IPS-NIHi7 (cell line): ENCODE measurements around the gene MCM3.

Experiments
- DNase-seq: peaks from one replicate; pipeline ENCODE4 v3.0.0; 2012; ENCODE audit warnings: mixed read lengths; ENCODE audit errors: extremely low spot score

Gene MCM3

GRCh38 chr6:52303178-52303577 is 18.6 kb upstream of the MCM3 start:
- DNase-seq, result no peak

- DNase-seq, result no peak
Observed at GRCh38 chr6:52301326-52301725, 16.8 kb upstream of the MCM3 start.

GRCh38 chr6:52300489-52300931 is 16.0 kb upstream of the MCM3 start:
- DNase-seq, result no peak

GRCh38 chr6:52299653-52300052 is 15.1 kb upstream of the MCM3 start:
- no peak for DNase-seq

- DNase-seq, result no peak
Observed at GRCh38 chr6:52297433-52297832, 12.9 kb upstream of the MCM3 start.

GRCh38 chr6:52293067-52293466 is 8.5 kb upstream of the MCM3 start:
- DNase-seq, result no peak

GRCh38 chr6:52288841-52289240 is 4.3 kb upstream of the MCM3 start:
- DNase-seq, result no peak

- no peak for DNase-seq
Observed at GRCh38 chr6:52288216-52288615, 3.7 kb upstream of the MCM3 start.

GRCh38 chr6:52286798-52287432 is 2.4 kb upstream of the MCM3 start:
- DNase-seq, result peak; percentile 49

- DNase-seq, result no peak
Observed at GRCh38 chr6:52285177-52286068, 881 bp upstream of the MCM3 start.

- peak; percentile 72 for DNase-seq
Observed at GRCh38 chr6:52284131-52284459, 447 bp downstream of the MCM3 start.

GRCh38 chr6:52283111-52283510 is 1.4 kb downstream of the MCM3 start:
- DNase-seq, result no peak

GRCh38 chr6:52276130-52276529 is 8.4 kb downstream of the MCM3 start:
- no peak for DNase-seq

- no peak for DNase-seq
Observed at GRCh38 chr6:52271852-52272460, 12.6 kb downstream of the MCM3 start.

- DNase-seq, result peak; percentile 69
Observed at GRCh38 chr6:52263709-52264540, 20.6 kb downstream of the MCM3 start.

- DNase-seq, result no peak
Observed at GRCh38 chr6:52262620-52263344, 21.8 kb downstream of the MCM3 start.

- no peak for DNase-seq
Observed at GRCh38 chr6:52261229-52261628, 23.3 kb downstream of the MCM3 start.

- DNase-seq, result no peak
Observed at GRCh38 chr6:52260634-52261033, 23.9 kb downstream of the MCM3 start.

GRCh38 chr6:52255434-52255833 is 29.1 kb downstream of the MCM3 start:
- no peak for DNase-seq

GRCh38 chr6:52254731-52255378 is 29.7 kb downstream of the MCM3 start:
- no peak for DNase-seq

- peak; percentile 28 for DNase-seq
Observed at GRCh38 chr6:52253494-52253893, 31.0 kb downstream of the MCM3 start.
